ENCODE measurements around the gene RNGTT.

RNGTT gene

DNA sequence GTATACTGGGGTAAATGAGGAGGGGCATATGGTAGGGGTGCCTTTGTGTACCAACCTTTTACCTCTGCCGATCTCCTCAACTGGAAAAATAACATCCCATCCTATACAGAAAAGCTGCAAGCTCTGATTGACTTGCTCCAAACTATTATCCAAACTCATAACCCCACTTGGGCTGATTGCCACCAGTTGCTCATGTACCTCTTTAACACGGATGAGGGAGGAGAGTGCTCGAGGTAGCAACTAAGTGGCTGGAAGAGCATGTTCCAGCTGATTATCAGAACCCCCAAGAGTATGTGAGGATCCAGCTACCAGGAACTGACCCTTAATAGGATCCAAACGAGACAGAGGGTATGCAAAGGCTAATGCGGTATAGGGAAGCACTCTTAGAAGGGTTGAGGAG is 299.6 kb downstream of the RNGTT start:
- Histone ChIP-seq H3K36me3 (ENCODE audit: control insufficient read depth, insufficient read depth, low read length) (no peaks in the 10 kb centered on the region), H3K27me3 (ENCODE audit: control insufficient read depth, insufficient read depth, low read length) (no peaks in the 10 kb centered on the region), H3K4me3 (ENCODE audit: low read length) (no peak overlapping the region), H3K4me1 (ENCODE audit: control insufficient read depth, insufficient read depth, low read length) (no peaks in the 10 kb centered on the region), H3K9me3 (ENCODE audit: control insufficient read depth, insufficient read depth, low read length) (no peaks in the 10 kb centered on the region), H3K27ac (ENCODE audit: low read length) (no peak overlapping the region)
- no peak for DNase-seq (ENCODE audit: low read depth, low spot score)
- WGBS (ENCODE audit: insufficient coverage, insufficient read length): no CpG with 5 or more reads among the region's 5 CpGs

DNA sequence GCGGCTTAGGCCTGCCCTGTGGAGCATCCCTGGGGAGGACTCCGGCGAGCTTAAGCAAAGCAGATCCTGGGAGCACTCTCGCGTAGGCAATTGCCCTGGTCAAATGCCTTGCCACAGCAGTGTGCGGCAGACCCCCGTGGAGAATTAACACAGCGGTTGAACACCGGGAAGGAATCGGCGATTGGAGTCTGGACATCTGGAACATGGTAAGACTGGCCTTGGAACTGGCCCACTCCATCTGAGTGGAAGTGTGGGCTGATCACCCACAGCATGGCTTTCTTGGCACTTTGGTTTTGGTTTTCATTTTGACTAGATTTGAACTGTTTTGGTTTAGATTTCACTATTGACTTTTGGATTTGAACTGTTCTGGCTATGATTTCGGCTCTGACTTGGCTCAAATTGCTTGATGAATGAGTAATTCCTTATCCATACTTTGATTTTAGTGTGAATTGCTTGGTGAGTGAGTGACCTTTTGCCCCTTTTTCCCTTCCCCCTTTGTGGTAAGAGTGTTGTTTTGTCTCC is 300.7 kb downstream of the RNGTT start:
- no peaks in the 10 kb centered on the region for H3K36me3 ChIP-seq (ENCODE audit: control insufficient read depth, insufficient read depth, low read length)
- WGBS (ENCODE audit: insufficient coverage, insufficient read length): no CpG with 5 or more reads among the region's 12 CpGs
- H3K4me3 ChIP-seq (ENCODE audit: low read length): no peak overlapping the region
- no peaks in the 10 kb centered on the region for H3K27me3 ChIP-seq (ENCODE audit: control insufficient read depth, insufficient read depth, low read length)
- no peaks in the 10 kb centered on the region for H3K9me3 ChIP-seq (ENCODE audit: control insufficient read depth, insufficient read depth, low read length)
- no peaks in the 10 kb centered on the region for H3K4me1 ChIP-seq (ENCODE audit: control insufficient read depth, insufficient read depth, low read length)
- H3K27ac ChIP-seq (ENCODE audit: low read length): no peak overlapping the region
- DNase-seq (ENCODE audit: low read depth, low spot score): no peak

DNA sequence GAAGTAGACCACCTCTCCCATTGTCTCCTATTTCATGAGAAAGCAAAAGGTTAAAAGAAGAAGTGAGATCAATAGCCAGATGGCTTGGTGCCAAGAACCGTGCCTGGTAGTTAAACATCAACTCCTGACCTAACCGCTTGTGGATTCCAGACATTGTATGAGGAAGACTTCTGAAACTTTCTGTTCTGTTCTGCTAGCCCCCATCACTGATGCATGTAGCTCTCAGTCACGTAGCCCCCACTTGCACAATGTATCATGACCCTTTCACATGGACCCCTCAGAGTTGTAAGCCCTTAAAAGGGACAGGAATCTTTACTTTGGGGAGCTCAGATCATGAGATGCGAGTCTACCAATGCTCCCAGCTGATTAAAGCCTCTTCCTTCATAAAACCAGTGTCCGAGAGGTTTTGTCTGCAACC is 301.2 kb downstream of the RNGTT start:
- Histone ChIP-seq H3K27ac (ENCODE audit: low read length) (no peak overlapping the region), H3K9me3 (ENCODE audit: control insufficient read depth, insufficient read depth, low read length) (no peaks in the 10 kb centered on the region), H3K4me1 (ENCODE audit: control insufficient read depth, insufficient read depth, low read length) (no peaks in the 10 kb centered on the region), H3K4me3 (ENCODE audit: low read length) (no peak overlapping the region), H3K27me3 (ENCODE audit: control insufficient read depth, insufficient read depth, low read length) (no peaks in the 10 kb centered on the region), H3K36me3 (ENCODE audit: control insufficient read depth, insufficient read depth, low read length) (no peaks in the 10 kb centered on the region)
- no peak for DNase-seq (ENCODE audit: low read depth, low spot score)
- no CpG with 5 or more reads among the region's 5 CpGs for WGBS (ENCODE audit: insufficient coverage, insufficient read length)

DNA sequence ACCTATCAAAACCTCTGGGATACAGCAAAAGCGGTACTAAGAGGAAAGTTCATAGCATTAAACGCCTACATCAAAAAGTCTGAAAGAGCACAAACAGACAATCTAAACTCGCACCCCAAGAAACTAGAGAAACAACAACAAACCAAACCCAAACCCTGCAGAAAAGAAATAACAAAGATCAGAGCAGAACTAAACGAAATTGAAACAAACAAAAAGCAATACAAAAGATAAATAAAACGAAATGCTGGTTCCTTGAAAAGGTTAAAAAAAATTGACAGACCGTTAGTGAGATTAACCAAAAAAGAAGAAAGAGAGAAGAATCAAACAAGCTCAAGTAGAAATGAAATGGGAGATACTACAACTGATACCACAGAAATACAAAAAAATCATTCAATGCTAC is 302.3 kb downstream of the RNGTT start:
- no CpG with 5 or more reads among the region's 6 CpGs for WGBS (ENCODE audit: insufficient coverage, insufficient read length)
- Histone ChIP-seq H3K4me3 (ENCODE audit: low read length) (no peak overlapping the region), H3K36me3 (ENCODE audit: control insufficient read depth, insufficient read depth, low read length) (no peaks in the 10 kb centered on the region), H3K27me3 (ENCODE audit: control insufficient read depth, insufficient read depth, low read length) (no peaks in the 10 kb centered on the region), H3K27ac (ENCODE audit: low read length) (no peak overlapping the region), H3K4me1 (ENCODE audit: control insufficient read depth, insufficient read depth, low read length) (no peaks in the 10 kb centered on the region), H3K9me3 (ENCODE audit: control insufficient read depth, insufficient read depth, low read length) (no peaks in the 10 kb centered on the region)
- no peak for DNase-seq (ENCODE audit: low read depth, low spot score)

DNA sequence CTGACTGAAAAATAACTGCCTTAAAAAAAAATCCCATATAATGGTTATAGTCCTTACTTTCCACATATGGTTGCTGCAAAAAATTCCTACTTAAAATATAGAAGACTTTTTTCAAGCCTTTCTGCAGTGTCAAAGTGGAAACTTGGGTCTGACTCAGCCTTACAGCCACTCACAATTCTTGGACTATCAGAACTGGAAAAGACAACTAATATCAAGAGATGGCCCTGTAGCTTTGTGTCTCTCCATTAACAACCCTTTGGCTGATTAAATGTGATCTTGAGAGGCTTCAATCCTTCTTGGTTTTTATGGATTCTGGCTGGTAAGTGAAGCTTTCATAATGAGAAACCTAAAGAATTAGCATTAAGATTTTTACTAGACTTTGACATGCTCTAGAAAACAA is 307.8 kb downstream of the RNGTT start:
- H3K4me3 ChIP-seq (ENCODE audit: low read length): no peak overlapping the region
- H3K4me1 ChIP-seq (ENCODE audit: control insufficient read depth, insufficient read depth, low read length): no peaks in the 10 kb centered on the region

DNA sequence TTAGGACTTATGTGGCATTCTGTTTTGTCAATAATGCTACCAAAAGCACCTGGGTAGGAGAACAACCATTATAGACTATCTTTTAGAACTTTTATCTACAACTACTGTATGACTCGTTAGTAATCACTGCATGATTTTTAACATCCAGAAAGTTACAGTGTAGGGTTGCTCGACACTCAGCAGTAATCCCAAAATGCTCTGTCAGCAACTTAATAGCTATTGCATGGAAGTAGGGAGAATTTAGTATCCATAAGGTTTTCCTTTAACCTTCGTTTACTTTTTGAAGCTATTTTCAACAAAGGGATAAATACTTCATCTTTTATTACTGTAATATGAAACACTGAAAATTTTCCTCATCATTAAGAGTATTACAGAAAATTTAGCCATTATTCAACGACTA is 309.5 kb downstream of the RNGTT start:
- Histone ChIP-seq H3K4me3 (ENCODE audit: low read length) (no peak overlapping the region), H3K4me1 (ENCODE audit: control insufficient read depth, insufficient read depth, low read length) (no peaks in the 10 kb centered on the region), H3K27me3 (ENCODE audit: control insufficient read depth, insufficient read depth, low read length) (no peaks in the 10 kb centered on the region), H3K27ac (ENCODE audit: low read length) (no peak overlapping the region), H3K36me3 (ENCODE audit: control insufficient read depth, insufficient read depth, low read length) (no peaks in the 10 kb centered on the region; the same call in 1 of the 2 replicates), H3K9me3 (ENCODE audit: control insufficient read depth, insufficient read depth, low read length) (no peaks in the 10 kb centered on the region)
- WGBS (ENCODE audit: insufficient coverage, insufficient read length): no CpG with 5 or more reads among the region's 4 CpGs
- no peak for DNase-seq (ENCODE audit: low read depth, low spot score)

More for the DNA sequence above, 307.8 kb downstream of the RNGTT start:
- H3K36me3 ChIP-seq (ENCODE audit: control insufficient read depth, insufficient read depth, low read length): no peaks in the 10 kb centered on the region; the same call in 1 of the 2 replicates
- no peaks in the 10 kb centered on the region for H3K9me3 ChIP-seq (ENCODE audit: control insufficient read depth, insufficient read depth, low read length)
- DNase-seq (ENCODE audit: low read depth, low spot score): no peak
- H3K27me3 ChIP-seq (ENCODE audit: control insufficient read depth, insufficient read depth, low read length): no peaks in the 10 kb centered on the region
- no peak overlapping the region for H3K27ac ChIP-seq (ENCODE audit: low read length)

DNA sequence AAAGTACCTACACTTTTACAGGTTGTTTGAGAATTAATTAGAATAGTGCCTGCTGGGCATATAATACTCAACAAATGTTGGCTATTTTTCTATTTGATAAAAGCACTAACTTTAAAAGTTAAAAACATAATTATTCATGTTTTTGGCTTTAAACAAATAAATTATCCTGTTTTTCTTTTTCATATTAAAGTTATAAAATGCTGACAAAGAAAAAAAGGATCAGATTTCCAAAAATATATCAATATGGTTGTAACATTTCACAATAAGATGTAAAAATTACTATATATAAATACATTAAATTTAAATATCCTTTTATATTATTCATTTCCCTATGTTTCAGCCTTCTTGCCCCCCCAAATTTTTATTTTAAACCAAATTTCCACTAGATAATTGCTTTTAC is 312.0 kb downstream of the RNGTT start:
- DNase-seq (ENCODE audit: low read depth, low spot score): no peak
- no peaks in the 10 kb centered on the region for H3K27me3 ChIP-seq (ENCODE audit: control insufficient read depth, insufficient read depth, low read length)
- no peak overlapping the region for H3K27ac ChIP-seq (ENCODE audit: low read length)
- no peaks in the 10 kb centered on the region for H3K9me3 ChIP-seq (ENCODE audit: control insufficient read depth, insufficient read depth, low read length)
- no peaks in the 10 kb centered on the region; the same call in 1 of the 2 replicates for H3K36me3 ChIP-seq (ENCODE audit: control insufficient read depth, insufficient read depth, low read length)
- no peak overlapping the region for H3K4me3 ChIP-seq (ENCODE audit: low read length)
- H3K4me1 ChIP-seq (ENCODE audit: control insufficient read depth, insufficient read depth, low read length): no peaks in the 10 kb centered on the region

DNA sequence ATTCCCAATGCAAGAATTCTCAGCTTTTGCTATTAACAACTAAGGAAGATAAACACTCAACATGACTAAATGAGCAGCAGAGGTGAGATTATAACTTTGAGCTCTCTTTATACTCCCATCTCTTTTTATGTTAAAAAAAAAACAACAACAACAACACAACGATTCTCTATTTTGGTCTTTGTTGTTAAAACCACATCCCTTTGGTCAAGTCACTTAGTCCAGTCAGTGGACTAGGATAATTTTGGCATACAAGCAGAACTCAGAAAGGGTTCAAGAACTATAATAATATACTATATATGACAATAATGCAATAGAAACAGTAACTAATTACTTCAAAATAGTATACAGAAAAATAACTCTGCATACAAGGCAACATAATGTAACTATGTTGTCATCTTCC is 312.4 kb downstream of the RNGTT start:
- Histone ChIP-seq H3K27ac (ENCODE audit: low read length) (no peak overlapping the region), H3K27me3 (ENCODE audit: control insufficient read depth, insufficient read depth, low read length) (no peaks in the 10 kb centered on the region), H3K4me3 (ENCODE audit: low read length) (no peak overlapping the region), H3K9me3 (ENCODE audit: control insufficient read depth, insufficient read depth, low read length) (no peaks in the 10 kb centered on the region), H3K36me3 (ENCODE audit: control insufficient read depth, insufficient read depth, low read length) (no peaks in the 10 kb centered on the region; the same call in 1 of the 2 replicates), H3K4me1 (ENCODE audit: control insufficient read depth, insufficient read depth, low read length) (no peaks in the 10 kb centered on the region)
- 100% methylated on average over 1 of the region's 1 CpG for WGBS (ENCODE audit: insufficient coverage, insufficient read length)
- no peak for DNase-seq (ENCODE audit: low read depth, low spot score)

DNA sequence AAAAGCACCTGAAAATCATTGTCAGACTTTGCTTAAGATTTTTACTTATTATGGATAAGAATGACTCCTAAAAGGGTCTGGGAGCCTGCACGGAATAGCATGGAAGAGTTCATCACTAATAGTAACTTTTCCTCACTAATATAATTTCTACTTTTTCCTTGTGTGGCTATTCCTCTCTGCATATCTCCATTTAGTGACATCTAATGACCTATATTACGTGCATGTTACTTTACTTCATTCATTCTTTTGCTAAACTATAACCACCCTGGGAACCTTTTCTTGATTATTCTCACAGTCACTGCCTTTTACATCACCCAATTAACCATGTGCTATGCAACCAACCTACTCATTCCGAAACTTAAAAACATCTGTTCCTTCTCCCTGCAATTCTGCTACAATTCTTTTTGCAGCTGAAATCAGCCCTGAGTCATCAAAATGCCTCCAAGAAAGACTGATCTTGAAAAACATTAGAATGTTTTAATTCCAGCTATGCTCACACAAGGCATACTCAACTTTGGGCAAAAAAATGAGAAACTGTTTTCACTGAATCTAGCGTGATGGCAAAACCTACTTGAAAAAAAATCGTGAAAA is 313.3 kb downstream of the RNGTT start:
- no peaks in the 10 kb centered on the region for H3K27me3 ChIP-seq (ENCODE audit: control insufficient read depth, insufficient read depth, low read length)
- H3K27ac ChIP-seq (ENCODE audit: low read length): no peak overlapping the region
- H3K4me3 ChIP-seq (ENCODE audit: low read length): no peak overlapping the region
- 100% methylated on average over 1 of the region's 5 CpGs for WGBS (ENCODE audit: insufficient coverage, insufficient read length)
- DNase-seq (ENCODE audit: low read depth, low spot score): no peak
- H3K4me1 ChIP-seq (ENCODE audit: control insufficient read depth, insufficient read depth, low read length): no peaks in the 10 kb centered on the region
- no peaks in the 10 kb centered on the region; the same call in 1 of the 2 replicates for H3K36me3 ChIP-seq (ENCODE audit: control insufficient read depth, insufficient read depth, low read length)
- H3K9me3 ChIP-seq (ENCODE audit: control insufficient read depth, insufficient read depth, low read length): no peaks in the 10 kb centered on the region

DNA sequence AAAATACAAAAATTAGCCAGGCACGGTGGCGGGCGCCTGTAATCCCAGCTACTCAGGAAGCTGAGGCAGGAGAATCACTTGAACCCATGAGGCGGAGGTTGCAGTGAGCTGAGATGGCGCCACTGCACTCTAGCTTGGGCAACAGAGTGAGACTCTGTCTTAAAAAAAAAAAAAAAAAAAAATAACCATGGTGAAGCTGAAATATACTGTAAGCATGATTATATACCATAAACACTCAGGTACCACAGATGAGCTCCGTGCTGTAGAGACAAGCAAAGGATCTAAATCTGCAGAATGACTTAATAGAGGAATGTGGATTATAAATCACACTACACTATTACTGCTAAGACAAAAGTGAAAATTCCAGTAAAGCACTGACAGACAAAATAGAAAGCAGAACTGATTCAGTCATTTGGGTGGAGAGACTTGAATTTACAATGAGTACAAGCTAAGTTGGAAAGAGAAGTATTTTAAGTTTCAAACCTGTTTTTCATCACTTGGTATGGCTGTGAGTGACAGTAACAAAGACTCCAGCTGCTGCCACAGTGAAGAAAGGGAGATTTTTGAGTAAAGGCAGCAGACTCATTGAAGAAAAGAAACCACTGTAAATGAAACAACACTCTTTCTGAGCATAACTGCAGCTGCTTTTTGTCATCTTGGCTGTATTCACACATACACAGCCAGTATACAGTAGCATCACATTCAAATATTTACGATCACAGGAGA is 322.1 kb downstream of the RNGTT start:
- H3K4me1 ChIP-seq (ENCODE audit: control insufficient read depth, insufficient read depth, low read length): no peaks in the 10 kb centered on the region
- DNase-seq (ENCODE audit: low read depth, low spot score): no peak
- no peaks in the 10 kb centered on the region for H3K36me3 ChIP-seq (ENCODE audit: control insufficient read depth, insufficient read depth, low read length)
- no peak overlapping the region for H3K4me3 ChIP-seq (ENCODE audit: low read length)
- no peaks in the 10 kb centered on the region for H3K27me3 ChIP-seq (ENCODE audit: control insufficient read depth, insufficient read depth, low read length)
- WGBS (ENCODE audit: insufficient coverage, insufficient read length): no CpG with 5 or more reads among the region's 7 CpGs
- no peak overlapping the region for H3K27ac ChIP-seq (ENCODE audit: low read length)
- no peaks in the 10 kb centered on the region for H3K9me3 ChIP-seq (ENCODE audit: control insufficient read depth, insufficient read depth, low read length)

Measured in iPS DF 6.9 (cell line).